Activated naive CD4-positive, alpha-beta T cell treated with anti-CD3 and anti-CD28 coated beads, Interleukin-2, amount 10 ng/mL, durations not matched to agents 7 days and 5 days (primary cell): ENCODE measurements around the gene FNBP1L.

ENCODE experiments used
- CTCF ChIA-PET: fragments of 350-600 bp; sonication (Branson Sonifier 250); formaldehyde crosslinking; loops from one replicate; lab custom pipeline; 2021; ENCODE audit warnings: antibody characterized with exemption; lab: Charles Lee
- DNase-seq: peaks from one replicate; pipeline ENCODE4 v3.0.0-alpha.2; 2020
- H3K27ac Mint-ChIP-seq: one replicate; pipeline ENCODE4 v1.8.0; 2021; ENCODE audit warnings: mild to moderate bottlenecking, moderate library complexity, mixed read lengths
- H3K27me3 Mint-ChIP-seq: one replicate; pipeline ENCODE4 v1.8.0; 2021; ENCODE audit warnings: mild to moderate bottlenecking, mixed read lengths
- H3K36me3 Mint-ChIP-seq: one replicate; pipeline ENCODE4 v1.8.0; 2021; ENCODE audit warnings: mixed read lengths
- H3K4me1 Mint-ChIP-seq: one replicate; pipeline ENCODE4 v1.8.0; 2021; ENCODE audit warnings: mixed read lengths
- H3K4me3 Mint-ChIP-seq: one replicate; pipeline ENCODE4 v1.8.0; 2021; ENCODE audit warnings: mild to moderate bottlenecking, moderate library complexity, mixed read lengths
- H3K9me3 Mint-ChIP-seq: one replicate; pipeline ENCODE4 v1.8.0; 2021; ENCODE audit warnings: mixed read lengths

Gene FNBP1L

DNA sequence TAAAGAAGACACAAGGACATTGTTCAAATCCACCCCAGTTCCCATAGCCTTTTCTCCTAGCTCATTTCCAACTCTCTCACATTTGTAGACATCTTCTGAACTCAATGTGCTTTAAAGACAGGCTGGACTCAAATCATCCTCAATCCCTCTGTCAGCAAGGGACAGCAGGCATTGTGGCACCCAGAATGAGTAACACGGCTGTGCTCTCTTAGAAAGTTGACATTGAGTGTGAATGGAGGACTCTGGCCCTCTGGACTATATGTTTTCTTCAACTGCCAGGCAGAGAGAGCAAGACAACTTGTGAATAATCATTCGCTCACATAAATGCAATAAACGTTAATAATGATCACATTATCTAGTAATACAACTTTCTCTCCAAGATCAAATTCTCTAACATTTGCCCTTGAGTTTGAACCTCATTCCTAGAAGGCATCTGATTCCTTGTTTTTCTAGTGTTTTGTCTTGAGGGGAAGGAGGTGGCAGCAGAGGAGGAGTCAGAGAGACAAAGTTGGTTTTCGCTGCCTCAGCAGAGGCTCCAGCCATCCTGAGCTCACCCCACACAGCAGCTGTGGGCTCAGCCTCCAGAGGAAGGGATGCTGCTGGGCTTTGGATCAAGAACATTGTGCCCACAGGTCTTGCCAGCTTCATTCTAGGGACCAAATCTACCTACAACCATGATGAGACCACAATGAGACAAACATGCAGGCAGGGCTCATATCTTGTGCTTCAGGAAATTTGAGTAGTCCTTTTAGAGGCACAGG, 148.6 kb downstream of the FNBP1L start:
- DNase-seq: no peak
- Mint-ChIP-seq H3K36me3 (no peaks in the 10 kb centered on the region), H3K27me3 (peaks cover 38% of the 10 kb centered on the region), H3K27ac (no peak overlapping the region), H3K9me3 (no peaks in the 10 kb centered on the region), H3K4me3 (no peak overlapping the region), H3K4me1 (peaks cover 5% of the 10 kb centered on the region)
- CTCF ChIA-PET: no interaction called here

GRCh38 chr1:93597709-93598108, 149.8 kb downstream of the FNBP1L start:
- DNase-seq: no peak
- Mint-ChIP-seq H3K4me1 (no peaks in the 10 kb centered on the region), H3K27me3 (peaks cover 31% of the 10 kb centered on the region), H3K4me3 (no peak overlapping the region), H3K36me3 (no peaks in the 10 kb centered on the region), H3K27ac (no peak overlapping the region), H3K9me3 (no peaks in the 10 kb centered on the region)
- CTCF ChIA-PET: no interaction called here

GRCh38 chr1:93598396-93598795, 150.5 kb downstream of the FNBP1L start:
- H3K36me3 Mint-ChIP-seq: no peaks in the 10 kb centered on the region
- peaks cover 31% of the 10 kb centered on the region for H3K27me3 Mint-ChIP-seq
- H3K9me3 Mint-ChIP-seq: no peaks in the 10 kb centered on the region
- H3K27ac Mint-ChIP-seq: no peak overlapping the region
- no peak overlapping the region for H3K4me3 Mint-ChIP-seq
- CTCF ChIA-PET: no interaction called here
- DNase-seq: no peak
- H3K4me1 Mint-ChIP-seq: no peaks in the 10 kb centered on the region

- Mint-ChIP-seq H3K36me3 (no peaks in the 10 kb centered on the region), H3K27ac (no peak overlapping the region), H3K27me3 (peaks cover 34% of the 10 kb centered on the region), H3K4me1 (no peaks in the 10 kb centered on the region), H3K4me3 (no peak overlapping the region), H3K9me3 (no peaks in the 10 kb centered on the region)
- CTCF ChIA-PET: no interaction called here
- no peak for DNase-seq
Observed at GRCh38 chr1:93598861-93599439, 151.0 kb downstream of the FNBP1L start.

DNA sequence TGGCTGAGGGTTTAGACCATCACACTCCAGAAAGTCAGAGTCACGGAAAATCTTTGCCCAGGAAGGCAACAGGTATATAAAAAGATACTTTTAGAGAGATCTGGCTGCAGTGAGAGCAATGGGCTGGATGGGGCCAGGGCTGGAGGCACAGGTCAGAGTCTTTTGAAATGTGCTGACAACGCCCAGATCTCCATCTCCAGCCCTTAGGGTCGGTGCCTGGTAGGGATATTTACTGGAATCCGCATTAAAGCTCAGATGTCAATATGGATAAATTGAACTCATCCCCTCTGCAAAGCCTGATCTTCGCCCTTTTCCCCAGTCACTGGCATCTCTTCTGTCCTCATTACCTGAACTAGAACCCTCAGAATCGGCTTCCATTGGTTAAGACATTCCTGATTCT, 151.6 kb downstream of the FNBP1L start:
- Mint-ChIP-seq H3K9me3 (no peaks in the 10 kb centered on the region), H3K4me1 (no peaks in the 10 kb centered on the region), H3K27ac (no peak overlapping the region), H3K4me3 (no peak overlapping the region), H3K36me3 (no peaks in the 10 kb centered on the region), H3K27me3 (peaks cover 29% of the 10 kb centered on the region)
- DNase-seq: no peak
- CTCF ChIA-PET: no interaction called here

DNA sequence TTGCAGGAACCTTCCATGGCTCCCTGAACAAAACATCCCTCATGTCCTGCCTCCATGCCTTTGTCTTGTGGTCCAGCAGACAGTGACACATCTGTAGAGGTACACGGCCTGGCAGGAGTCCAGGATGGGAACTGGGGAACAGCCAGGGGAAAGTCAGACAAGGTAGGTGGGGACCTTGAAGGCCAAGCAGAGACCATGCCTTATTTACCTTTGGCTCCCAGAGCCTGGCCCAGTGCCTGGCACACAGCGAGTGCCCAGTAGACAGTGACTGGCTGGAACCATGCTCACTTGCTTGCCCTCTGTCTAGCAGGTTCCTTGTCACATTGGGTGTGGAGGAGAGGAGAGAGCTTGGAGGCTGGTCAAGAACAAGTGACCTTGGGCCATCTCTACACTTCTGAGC, 152.7 kb downstream of the FNBP1L start:
- CTCF ChIA-PET: no interaction called here
- DNase-seq: no peak
- H3K9me3 Mint-ChIP-seq: no peaks in the 10 kb centered on the region
- no peaks in the 10 kb centered on the region for H3K4me1 Mint-ChIP-seq
- no peak overlapping the region for H3K27ac Mint-ChIP-seq
- no peaks in the 10 kb centered on the region for H3K36me3 Mint-ChIP-seq
- no peak overlapping the region for H3K4me3 Mint-ChIP-seq
- peaks cover 29% of the 10 kb centered on the region for H3K27me3 Mint-ChIP-seq

- peaks cover 28% of the 10 kb centered on the region for H3K27me3 Mint-ChIP-seq
- H3K4me1 Mint-ChIP-seq: no peaks in the 10 kb centered on the region
- no peak overlapping the region for H3K27ac Mint-ChIP-seq
- H3K36me3 Mint-ChIP-seq: no peaks in the 10 kb centered on the region
- DNase-seq: no peak
- no peaks in the 10 kb centered on the region for H3K9me3 Mint-ChIP-seq
- H3K4me3 Mint-ChIP-seq: no peak overlapping the region
- CTCF ChIA-PET: no interaction called here
Observed at GRCh38 chr1:93601686-93602085, 153.8 kb downstream of the FNBP1L start.

GRCh38 chr1:93602101-93602500, 154.2 kb downstream of the FNBP1L start:
- Mint-ChIP-seq H3K4me3 (no peak overlapping the region), H3K9me3 (no peaks in the 10 kb centered on the region), H3K27me3 (peaks cover 26% of the 10 kb centered on the region), H3K27ac (no peak overlapping the region), H3K4me1 (no peaks in the 10 kb centered on the region), H3K36me3 (no peaks in the 10 kb centered on the region)
- CTCF ChIA-PET: no interaction called here
- no peak for DNase-seq

- no peak overlapping the region for H3K4me3 Mint-ChIP-seq
- CTCF ChIA-PET: no interaction called here
- no peaks in the 10 kb centered on the region for H3K4me1 Mint-ChIP-seq
Observed at GRCh38 chr1:93603106-93603505, 155.2 kb downstream of the FNBP1L start.

GRCh38 chr1:93603601-93604000, 155.7 kb downstream of the FNBP1L start:
- CTCF ChIA-PET: no interaction called here
- no peak overlapping the region for H3K4me3 Mint-ChIP-seq
- H3K4me1 Mint-ChIP-seq: no peaks in the 10 kb centered on the region
- no peaks in the 10 kb centered on the region for H3K9me3 Mint-ChIP-seq
- no peaks in the 10 kb centered on the region for H3K36me3 Mint-ChIP-seq
- no peak overlapping the region for H3K27ac Mint-ChIP-seq
- peaks cover 16% of the 10 kb centered on the region for H3K27me3 Mint-ChIP-seq
- DNase-seq: no peak

More at GRCh38 chr1:93603106-93603505, 155.2 kb downstream of the FNBP1L start:
- Mint-ChIP-seq H3K9me3 (no peaks in the 10 kb centered on the region), H3K36me3 (no peaks in the 10 kb centered on the region), H3K27me3 (peaks cover 21% of the 10 kb centered on the region), H3K27ac (no peak overlapping the region)
- DNase-seq: no peak
